HG03045 (cell line): ENCODE data around the gene TTYH3.
"Not testable (repeated sequence)": the region's sequence is repeated elsewhere in the genome, so short reads cannot be mapped to it uniquely, and the experiment has no call there.

Experiments used
- ATAC-seq: cut with Tn5 transposase; IDR thresholded peaks from one replicate; pipeline ENCODE4 v1.9.1; 2021; ENCODE audit warnings: mild to moderate bottlenecking, moderate library complexity; ENCODE audit not compliant: unreplicated experiment

TTYH3 gene

DNA sequence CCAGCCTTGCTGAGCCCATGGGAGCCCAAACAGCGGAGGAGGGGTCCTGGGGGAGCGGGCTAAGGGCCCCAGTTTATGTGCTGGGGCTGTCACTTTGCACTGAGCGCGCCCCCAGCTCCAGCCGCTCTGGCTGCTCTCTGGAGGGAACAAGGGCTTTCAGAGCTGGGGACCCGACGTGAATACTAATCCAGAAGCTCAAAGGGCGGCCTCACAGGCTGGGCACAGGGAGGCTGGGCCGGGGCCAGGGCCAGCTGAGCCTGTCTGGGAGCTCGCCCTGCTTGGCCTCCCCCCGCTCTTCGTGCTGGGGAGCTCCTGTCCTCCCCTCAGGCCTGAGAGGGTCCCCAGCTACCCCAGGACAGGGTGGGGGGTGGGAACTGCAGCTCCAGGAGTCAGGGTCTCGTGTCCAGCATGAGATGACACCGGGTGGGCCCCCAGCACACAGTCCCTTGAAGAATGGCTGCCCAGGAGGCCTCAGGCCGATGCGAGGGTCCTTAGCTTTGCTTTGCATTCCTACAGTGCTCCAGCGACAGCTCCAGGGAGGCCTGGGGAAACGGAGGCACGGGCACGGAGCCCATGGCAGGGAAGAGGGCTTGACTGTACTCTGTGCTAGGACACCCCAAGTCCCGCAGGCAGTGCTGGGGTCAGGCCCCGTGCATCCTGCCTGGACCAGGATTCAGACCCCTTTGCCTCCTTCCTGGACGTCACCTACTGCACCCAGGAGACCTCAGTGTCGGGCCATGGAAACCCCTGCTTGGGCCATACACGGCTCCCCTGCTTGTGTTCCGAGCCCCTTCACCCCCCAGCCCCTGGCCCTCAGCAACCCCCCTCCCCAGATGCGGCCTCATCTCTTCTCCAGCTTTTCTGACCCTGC is 50.4 kb downstream of the TTYH3 start:
- ATAC-seq = no peak

DNA sequence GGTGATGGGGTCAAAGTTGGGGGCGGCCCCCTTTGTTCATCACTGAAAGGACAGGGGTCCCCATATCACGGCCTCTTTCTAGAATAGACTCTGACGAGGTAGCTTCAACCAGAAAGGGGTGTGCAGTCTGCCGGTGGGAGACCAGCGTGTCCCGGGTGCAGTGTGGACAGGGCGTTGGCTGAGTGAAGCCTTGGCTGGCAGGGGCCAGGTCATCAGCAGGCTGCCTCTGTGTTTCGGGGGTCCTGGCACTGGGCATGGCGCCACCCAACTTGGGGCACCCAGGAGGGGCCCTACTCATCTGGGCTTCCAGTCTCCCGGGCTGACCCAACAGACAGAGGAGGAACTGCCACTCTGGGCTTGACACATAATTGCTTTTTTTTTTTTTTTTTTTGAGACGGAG is 52.7 kb downstream of the TTYH3 start:
- no peak for ATAC-seq

DNA sequence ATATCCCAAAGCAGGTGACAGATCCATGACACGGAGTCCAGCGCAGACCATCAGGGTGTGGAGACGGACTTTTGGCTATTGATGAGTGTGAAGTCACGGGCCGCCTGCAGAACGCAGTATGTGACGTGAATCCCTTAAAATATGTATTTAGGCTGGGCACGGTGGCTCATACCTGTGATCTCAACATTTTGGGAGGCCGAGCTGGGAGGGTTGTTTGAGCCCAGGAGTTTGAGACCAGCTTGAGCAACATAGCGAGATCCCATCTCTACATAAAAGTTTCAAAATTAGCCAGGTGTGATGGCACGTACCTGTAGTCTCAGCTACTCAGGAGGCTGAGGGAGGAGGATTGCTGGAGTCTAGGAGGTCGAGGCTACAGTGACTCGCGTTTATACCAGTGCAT is 54.3 kb downstream of the TTYH3 start:
- ATAC-seq = no peak

DNA sequence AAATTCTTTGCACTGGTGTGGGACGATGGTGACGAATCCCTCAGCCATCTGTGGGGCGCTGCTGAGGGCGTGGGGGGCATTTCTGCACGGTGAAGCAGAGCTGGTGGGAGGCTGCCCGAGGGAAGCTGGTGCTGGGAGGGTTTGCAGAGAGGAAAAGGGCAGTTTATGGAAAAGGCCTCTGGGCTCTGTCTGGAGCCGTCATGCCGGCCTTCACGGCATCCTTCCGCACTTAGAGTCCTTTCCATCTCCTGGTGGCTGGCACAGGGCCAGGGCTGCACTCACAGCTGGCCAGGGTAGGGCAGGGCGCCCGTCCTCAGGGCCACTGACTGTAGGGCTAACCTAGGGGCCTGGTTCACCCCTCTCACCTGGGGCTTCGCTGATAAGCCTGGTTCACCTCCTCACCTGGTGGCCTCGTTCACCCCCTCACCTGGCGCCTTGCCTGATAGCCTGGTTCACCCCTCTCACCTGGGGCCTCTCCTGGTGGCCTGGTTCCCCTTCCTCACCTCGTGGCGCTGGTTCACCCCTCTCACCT is 55.6 kb downstream of the TTYH3 start:
- ATAC-seq = no peak

DNA sequence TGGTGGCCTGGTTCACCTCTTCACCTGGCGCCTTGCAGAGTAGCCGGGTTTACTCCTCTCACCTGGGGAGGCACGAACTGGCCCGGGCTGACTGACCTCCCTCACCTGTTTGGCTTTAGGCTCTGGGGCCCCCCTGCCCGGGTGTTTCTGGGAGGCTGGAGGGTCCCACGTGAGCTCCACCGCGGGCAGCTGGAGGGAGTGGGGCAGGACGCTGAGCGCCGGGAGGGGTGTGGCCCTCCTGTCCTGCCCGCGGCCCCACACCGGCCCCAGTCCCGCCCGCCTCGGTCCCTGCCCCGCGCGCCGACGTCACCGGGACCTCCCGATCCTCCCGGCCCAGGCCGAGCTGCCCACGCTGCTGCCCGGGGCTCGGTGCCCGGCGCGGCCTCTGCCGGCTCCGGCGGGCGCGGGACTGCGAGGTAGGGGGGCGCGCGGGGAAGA is 56.1 kb downstream of the TTYH3 start, which contains the start of gene AMZ1:
Gene AMZ1 (plus strand): TSS at position 322 of the 438 bp plus-strand sequence. CDS start 12,250 bp downstream, outside the sequence.
- ATAC-seq = peak; percentile 10

DNA sequence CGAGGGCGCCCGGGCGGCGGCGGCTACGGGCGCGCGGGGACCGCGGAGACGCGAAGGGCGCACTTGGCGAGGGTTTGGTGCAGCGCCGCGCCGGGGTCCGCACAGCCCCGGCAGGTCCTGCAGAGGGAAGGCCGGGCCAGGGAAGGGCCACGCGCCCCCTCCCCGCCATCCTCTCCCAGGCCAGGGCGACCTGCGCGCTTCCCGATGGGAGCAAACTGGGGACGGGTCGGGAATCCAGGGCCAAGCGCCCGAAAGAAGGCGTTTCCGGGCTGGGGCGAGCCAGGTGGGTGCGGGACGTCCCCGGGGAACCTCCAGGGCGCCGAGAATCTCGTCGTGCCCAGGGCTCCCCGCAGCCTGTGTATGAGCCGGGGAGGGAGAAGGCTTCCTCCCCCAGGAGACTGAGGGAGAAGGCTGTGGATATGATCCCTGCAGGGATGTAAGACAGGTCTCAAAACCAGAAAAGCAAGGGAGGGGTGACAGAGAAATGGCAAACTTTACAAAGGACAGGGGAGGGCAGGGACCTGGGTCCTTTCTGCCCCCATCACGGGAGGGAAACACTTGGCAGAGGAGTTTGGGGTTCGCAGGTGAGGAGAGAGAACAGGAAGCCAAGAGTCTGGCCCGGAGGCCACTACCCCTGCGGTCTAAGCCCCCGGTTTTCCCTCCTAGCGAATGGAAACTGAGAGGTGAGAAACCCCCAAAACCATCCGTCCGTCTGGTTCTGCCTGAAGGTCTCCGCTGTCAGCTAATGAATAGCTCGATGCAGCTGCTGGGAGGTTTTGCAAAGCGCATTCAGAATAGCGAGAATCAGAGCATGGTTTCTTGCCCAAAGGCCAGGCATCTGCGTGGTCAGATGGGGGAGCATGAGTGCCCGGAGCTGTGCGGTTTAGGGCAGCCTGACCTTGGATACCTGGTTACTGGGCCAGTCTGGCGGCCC is 56.9 kb downstream of the TTYH3 start:
- ATAC-seq = peak; percentile 71

DNA sequence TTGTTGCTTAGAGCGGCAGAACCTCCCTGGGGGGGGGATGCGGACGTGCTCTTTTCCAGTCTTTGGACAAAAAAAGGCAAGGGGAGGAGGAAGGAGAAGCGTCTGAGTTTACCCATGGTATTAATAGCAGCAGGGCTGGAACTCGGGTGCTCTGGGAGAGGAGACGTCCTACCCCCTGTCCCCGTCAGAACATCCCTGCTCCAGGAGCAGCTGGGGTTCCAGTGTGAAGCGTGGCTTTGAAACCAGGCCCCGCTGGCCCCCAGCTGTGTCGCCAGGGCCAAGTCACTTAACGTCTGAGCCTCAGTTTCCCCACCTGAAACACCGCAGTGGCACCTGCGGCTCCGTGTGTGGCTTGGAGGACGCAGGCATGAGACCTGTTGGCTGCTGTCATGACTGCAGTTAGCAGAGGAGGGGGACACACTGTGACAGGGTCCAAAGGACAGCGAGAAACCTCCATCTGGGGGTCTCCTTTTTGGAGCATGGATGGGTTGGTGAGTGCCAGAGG is 57.6 kb downstream of the TTYH3 start:
- no peak for ATAC-seq

DNA sequence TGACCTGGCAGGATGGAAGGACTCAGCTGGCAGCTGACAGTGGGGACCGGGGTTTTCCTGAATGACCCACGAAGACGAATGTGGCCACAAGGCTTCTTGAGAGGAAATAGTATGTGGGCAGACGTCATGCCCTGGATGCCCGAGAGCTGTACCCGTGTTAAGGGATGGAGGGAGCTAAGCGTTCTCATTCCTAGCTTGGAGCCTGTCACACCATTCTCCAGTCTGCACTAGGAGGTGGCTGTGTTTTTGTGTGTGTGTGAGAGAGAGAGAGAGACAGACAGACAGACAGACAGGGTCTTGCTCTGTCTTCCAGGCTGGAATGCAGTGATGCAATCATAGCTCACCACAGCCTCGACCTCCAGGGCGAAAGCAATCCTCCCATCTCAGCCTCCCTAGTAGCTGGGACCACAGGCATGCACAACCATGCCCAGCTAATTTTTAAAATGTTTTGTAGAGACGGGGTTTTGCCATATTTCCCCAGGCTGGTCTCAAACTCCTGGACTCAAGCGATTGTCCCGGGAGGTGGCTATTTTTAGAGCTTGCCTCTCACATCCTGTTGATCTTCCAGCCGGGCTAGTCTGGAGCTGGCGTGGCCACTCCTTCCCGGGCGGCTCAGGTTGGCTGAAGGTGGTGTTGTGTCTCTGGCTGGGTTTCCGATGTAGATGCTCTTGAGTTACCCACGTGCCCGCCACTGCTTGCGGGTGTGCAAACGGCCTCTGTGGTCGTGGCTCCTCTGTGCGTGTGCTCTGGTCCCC is 58.3 kb downstream of the TTYH3 start:
- no peak for ATAC-seq

DNA sequence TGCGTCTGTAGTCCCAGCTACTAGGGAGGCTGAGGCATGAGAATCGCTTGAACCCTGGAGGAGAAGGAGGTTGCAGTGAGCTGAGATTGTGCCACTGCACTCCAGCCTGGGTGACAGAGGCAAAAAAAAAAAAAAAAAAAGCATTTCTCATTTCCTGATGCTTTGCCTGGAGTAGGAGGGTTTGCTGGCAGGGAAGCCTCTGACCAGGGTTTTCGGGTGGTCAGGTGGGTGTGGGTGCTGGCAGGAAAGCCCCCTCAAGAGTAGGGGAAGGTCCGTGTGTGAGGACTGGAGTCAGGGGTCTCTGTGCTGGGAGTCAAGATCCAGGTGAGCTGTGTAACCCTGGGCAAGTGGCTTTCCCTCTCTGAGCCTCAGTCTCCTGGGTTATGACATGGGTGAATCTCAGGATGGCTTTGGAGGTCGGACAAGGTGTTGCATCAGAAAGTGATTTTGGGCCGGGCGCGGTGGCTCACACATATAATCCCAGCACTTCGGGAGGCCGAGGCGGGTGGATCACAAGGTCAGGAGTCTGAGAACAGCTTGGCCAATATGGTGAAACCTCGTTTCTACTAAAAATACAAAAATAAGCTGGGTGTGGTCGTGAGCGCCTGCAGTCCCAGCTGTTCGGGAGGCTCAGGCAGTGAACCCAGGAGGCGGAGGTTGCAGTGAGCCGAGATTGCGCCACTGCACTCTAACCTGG is 59.4 kb downstream of the TTYH3 start:
- ATAC-seq = no peak

DNA sequence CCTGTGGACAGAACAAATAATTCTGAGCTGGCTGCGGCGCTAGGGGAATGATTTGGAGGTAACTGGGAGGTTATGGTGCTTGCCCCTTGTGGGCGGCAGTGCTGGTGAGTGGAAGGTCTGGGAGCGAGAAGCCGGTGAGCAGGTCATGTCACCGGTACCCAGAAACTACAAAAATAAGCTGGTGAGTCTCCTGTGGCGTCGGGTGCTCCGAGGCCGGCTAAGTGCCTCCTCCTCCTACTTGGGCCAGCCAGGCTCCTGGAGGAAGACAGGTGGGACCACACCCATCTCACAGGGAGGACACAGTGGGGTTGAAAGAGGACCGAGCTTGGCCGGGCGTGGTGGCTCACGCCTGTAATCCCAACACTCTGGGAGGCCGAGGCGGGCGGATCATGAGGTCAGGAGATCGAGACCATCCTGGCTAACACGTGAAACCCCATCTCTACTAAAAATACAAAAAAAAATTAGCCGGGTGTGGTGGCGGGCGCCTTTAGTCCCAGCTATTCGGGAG is 60.2 kb downstream of the TTYH3 start:
- not testable (repeated sequence) for ATAC-seq

DNA sequence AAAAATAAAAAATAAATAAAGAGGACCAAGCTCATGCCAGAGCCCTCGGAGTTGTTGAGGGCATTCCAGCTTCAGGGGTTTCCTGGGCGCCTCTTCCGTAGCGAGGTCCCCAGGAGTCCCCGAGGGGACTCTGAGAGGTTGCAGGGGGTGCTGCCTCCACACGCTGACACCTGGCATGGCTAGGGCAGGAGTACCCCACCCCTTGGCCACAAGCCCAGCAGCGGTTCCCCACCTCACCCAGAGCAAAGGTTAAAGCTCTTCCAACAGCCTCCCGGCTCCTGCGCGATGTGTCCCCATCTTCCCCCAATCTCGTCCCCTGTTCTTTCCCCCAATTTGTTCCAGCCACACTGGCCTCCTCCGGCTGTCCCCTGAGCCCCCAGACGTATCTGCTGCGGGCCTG is 60.8 kb downstream of the TTYH3 start:
- ATAC-seq = no peak

DNA sequence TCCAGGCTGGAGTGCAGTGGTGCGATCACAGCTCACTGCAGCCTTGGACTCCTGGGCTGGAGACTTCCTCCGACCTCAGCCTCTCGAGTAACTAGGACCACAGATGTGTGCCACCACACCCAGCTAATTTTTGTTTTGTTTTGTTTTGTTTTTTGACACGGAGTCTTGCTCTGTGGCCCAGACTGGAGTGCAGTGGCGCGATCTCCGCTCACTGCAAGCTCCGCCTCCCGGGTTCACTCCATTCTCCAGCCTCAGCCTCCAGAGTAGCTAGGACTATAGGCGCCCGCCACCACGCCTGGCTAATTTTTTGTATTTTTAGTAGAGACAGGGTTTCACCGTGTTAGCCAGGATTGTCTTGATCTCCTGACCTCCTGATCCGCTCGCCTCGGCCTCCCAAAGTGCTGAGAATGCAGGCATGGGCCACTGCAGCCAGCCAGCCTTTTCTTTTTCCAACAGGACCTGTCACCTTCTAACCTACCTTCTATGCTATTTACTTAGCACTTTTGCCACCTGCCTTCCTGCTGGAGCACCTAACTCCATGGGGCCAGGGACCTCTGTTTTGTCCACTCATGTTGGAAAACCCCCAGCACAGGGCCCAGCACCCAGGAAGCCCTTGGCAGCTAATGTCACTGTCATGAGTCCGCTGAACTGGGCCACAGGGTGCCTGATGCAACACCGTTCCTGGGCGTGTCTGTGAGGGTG is 61.8 kb downstream of the TTYH3 start:
- ATAC-seq = not testable (repeated sequence)

DNA sequence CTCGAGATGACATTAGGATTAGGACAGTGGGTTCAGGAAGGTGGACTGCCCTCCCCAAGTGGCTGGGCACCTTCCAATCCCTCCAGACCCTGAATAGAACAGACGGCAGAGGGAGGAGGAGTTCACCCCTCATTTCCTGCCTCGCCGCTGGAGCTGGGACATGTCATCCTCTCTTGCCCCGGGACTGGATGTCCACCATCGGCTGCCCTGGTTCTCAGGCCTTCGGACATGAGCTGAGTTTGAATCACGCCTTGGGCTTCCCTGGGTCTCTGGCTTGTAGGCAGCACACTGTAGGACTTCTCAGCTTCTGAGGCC is 62.3 kb downstream of the TTYH3 start:
- ATAC-seq = not testable (repeated sequence)

DNA sequence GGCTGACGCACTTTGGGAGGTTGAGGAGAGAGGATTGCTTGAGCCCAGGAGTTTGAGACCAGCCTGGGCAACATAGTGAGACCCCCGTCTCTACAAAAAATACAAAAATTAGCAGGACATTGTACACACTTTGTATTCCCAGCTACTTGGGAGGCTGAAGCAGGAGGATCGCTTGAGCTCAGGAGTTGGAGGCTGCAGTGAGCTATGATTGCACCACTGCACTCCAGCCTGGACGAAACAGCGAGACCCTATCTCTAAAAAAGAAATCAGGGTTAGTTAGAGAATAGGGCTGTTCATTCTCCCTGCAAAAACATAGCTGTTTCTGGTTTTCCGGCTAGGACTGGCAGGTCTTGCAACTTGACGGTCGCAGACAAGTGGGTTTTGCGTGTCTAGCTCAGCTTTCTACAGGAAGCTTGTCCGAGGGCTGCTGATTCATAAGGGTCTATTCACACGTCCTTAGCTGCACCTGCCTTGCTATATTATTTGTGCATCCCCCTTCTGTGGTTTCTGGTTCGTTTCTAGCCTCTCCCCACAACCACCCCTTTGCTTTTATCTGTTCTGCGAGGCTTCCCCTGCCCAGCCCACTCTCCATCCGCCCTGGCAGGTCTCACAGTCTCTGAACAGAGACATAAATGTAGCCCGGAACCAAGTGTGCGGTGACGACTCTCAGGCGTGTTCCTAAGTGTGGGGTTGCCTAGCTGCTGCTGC is 66.9 kb downstream of the TTYH3 start:
- peak; percentile 89 for ATAC-seq

DNA sequence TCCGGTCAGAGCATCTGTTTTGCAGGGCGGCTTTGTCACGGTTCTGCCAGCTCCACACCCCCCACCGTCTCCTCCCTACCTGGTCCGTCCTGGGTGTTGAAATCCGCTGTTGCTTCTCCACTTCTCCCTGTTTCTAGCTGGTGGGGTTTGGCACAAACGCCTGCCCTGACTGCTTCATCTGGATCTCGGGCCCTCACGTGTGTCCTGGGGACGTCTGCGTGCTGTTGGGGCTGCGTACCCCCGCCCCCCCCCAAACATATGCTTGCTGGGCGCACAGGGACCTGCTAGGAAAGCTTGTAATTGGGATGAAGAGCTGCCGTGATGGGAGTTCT is 67.5 kb downstream of the TTYH3 start:
- no peak for ATAC-seq

DNA sequence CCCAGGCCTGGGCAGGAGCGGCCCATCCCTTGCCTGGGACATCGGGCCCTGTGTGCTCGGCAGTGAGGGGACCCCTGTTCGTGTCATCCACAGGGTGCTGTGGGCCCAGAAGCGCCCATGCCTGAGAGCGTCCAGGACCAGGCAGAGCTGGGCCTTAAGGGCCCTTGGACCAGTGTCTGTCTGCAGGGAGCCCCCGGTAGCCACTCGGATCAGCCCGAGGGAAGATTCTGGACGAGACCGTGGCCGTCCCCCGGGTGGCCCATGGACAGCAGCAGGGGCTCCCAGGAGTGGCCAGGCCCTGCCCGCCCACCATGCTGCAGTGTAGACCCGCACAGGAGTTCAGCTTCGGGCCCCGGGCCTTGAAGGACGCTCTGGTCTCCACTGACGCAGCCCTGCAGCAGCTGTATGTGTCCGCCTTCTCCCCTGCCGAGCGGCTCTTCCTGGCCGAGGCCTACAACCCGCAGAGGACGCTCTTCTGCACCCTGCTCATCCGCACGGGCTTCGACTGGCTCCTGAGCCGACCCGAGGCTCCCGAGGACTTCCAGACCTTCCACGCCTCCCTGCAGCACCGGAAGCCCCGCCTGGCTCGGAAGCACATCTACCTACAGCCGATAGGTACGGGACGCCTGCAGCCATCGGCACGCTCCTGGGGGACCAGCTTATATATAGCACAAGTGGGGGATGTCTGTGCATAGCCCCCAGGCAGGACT is 68.5 kb downstream of the TTYH3 start:
- no peak for ATAC-seq

DNA sequence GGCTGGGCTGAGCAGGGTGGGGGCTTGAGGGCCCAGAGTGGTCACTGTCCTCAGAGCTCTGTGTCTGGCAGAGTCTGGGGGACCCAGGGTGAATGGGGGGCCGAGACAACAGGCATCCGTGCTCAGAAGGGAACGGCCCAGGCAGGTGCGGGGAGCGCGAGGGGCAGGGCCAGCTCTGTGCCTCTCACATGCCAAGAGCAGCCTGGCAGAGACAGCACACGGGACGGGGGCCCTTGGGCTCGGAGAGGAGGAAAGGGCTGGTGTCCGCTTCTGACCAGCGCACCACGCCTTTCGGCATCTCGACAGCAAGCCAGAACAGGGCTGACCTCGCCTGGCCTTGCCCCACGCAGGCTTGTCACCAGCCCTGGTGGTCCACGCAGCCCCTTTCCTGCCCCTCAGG is 69.6 kb downstream of the TTYH3 start:
- ATAC-seq = no peak
